HepG2 (cell line): ENCODE measurements around the gene KEL. TPM values are rescaled to one million over a fixed set of nuclear protein-coding genes. Genes with fewer than 3 reads are reported as not detected.

Experiments used
- ATAC-seq: fragments of 200-7000 bp; cut with Tn5 transposase; 3 replicates; pipeline ENCODE4 v1.9.1; 2020; ENCODE audit warnings: mild to moderate bottlenecking, moderate library complexity
- BruUV-seq: library from RNA; stranded (reverse); fragments of 400-500 nt; replicated peaks from 2 replicates; lab custom pipeline; 2021; lab: Mats Ljungman, UMichigan
- CTCF ChIA-PET: fragments of 300-600 bp; formaldehyde crosslinking; extraction: SDS; loops from one replicate; lab custom pipeline; 2021; ENCODE audit warnings: low total read pairs, inconsistent platforms, low intra/inter-chr PET ratio; lab: Yijun Ruan, JAX
- POLR2A ChIA-PET: fragments of 350-600 bp; sonication (Branson Sonifier 250); formaldehyde crosslinking; loops from one replicate; lab custom pipeline; 2020; ENCODE audit warnings: antibody characterized with exemption, inconsistent platforms; lab: Yijun Ruan, JAX
- DNase-seq: peaks from one replicate; pipeline ENCODE4 v3.0.0-alpha.2; 2015; ENCODE audit warnings: low spot score
- FAIRE-seq: peaks from 3 replicates; lab custom pipeline; 2011; peaks lifted over from hg19 to GRCh38; lab: Jason Lieb, UNC
- H2AFZ ChIP-seq: one replicate; pipeline ENCODE4 v1.6.1; 2011; ENCODE audit warnings: low read length, inconsistent platforms
- H3K27ac ChIP-seq: fragments of 300-600 bp; 3 replicates; pipeline ENCODE4 v1.8.0; 2011; ENCODE audit warnings: mixed run types, mild to moderate bottlenecking, mixed read lengths, low read length, inconsistent platforms; ENCODE audit not compliant: insufficient read depth; ENCODE audit errors: extremely low read length
- H3K27me3 ChIP-seq, 2 experiments: fragments of 200-600 bp in 1 of 2; 2 replicates in 1 of 2; 3 replicates in 1 of 2; pipeline versions ENCODE4 v1.6.0 to v1.8.0; 2011; ENCODE audit warnings: low read length in 2 of 2, mild to moderate bottlenecking in 2 of 2, moderate library complexity in 2 of 2, inconsistent platforms in 1 of 2; ENCODE audit not compliant: insufficient read depth in 2 of 2, control insufficient read depth in 1 of 2
- H3K36me3 ChIP-seq, 2 experiments: fragments of 200-600 bp in 1 of 2; replicated peaks in 1 of 2; 2 replicates in 1 of 2; 3 replicates in 1 of 2; pipeline versions ENCODE4 v1.5.1 to v1.8.0; 2011; ENCODE audit warnings: low read length in 2 of 2, inconsistent platforms in 1 of 2; ENCODE audit not compliant: insufficient read depth in 2 of 2, control insufficient read depth in 1 of 2
- H3K4me1 ChIP-seq: 2 replicates; pipeline ENCODE4 v1.5.1; 2012; ENCODE audit warnings: low read length, inconsistent platforms; ENCODE audit not compliant: insufficient read depth
- H3K4me2 ChIP-seq: 2 replicates; pipeline ENCODE4 v1.6.0; 2011; ENCODE audit warnings: low read depth, low read length, inconsistent platforms
- H3K4me3 ChIP-seq, 3 experiments: fragments of 200-600 bp in 1 of 3; sonication (generic), shearing (Covaris generic) in 1 of 3; replicated peaks in 1 of 3; 2 replicates each; pipeline ENCODE4 v1.5.1; 2011 to 2016; ENCODE audit warnings: low read length in 3 of 3, inconsistent platforms in 2 of 3, low read depth in 2 of 3, mild to moderate bottlenecking in 2 of 3, control low read depth in 1 of 3, mixed read lengths in 1 of 3; ENCODE audit not compliant: insufficient read depth in 1 of 3
- H3K79me2 ChIP-seq: one replicate; pipeline ENCODE4 v1.6.1; 2011; ENCODE audit warnings: low read length, inconsistent platforms; ENCODE audit not compliant: insufficient read depth
- H3K9ac ChIP-seq: 2 replicates; pipeline ENCODE4 v1.6.0; 2011; ENCODE audit warnings: mild to moderate bottlenecking, low read depth, low read length, inconsistent platforms; ENCODE audit not compliant: insufficient read depth
- H3K9me3 ChIP-seq: 2 replicates; pipeline ENCODE4 v1.5.1; 2012; ENCODE audit warnings: mild to moderate bottlenecking, low read length
- H4K20me1 ChIP-seq: 2 replicates; pipeline ENCODE4 v1.6.0; 2011; ENCODE audit warnings: inconsistent platforms, mild to moderate bottlenecking, low read length, moderate library complexity; ENCODE audit not compliant: insufficient read depth
- HNF4G ChIP-seq, 2 experiments: sonication (generic) in 1 of 2; formaldehyde crosslinking in 1 of 2; IDR thresholded peaks; 2 replicates each; pipeline versions ENCODE4 v1.4.0 to v1.6.1; 2011 to 2020; ENCODE audit warnings: borderline replicate concordance in 2 of 2, low read depth in 2 of 2, mild to moderate bottlenecking in 2 of 2, low read length in 1 of 2, missing genetic modification reagents in 1 of 2, moderate library complexity in 1 of 2
- MAFK ChIP-seq, 2 experiments: IDR thresholded peaks in 1 of 2; conservative IDR thresholded peaks in 1 of 2; 2 replicates each; pipeline ENCODE4 v1.6.1; 2011; ENCODE audit warnings: improper control_type of control experiment in 2 of 2, low read length in 2 of 2
- POLR2AphosphoS2 ChIP-seq: IDR thresholded peaks from 2 replicates; pipeline ENCODE4 v1.6.1; 2011; ENCODE audit warnings: low read depth, low read length, improper control_type of control experiment
- SOX13 ChIP-seq, 3 experiments: fragments of 450-650 bp in 1 of 3; sonication (generic) in 1 of 3; formaldehyde crosslinking in 1 of 3; IDR thresholded peaks in 2 of 3; conservative IDR thresholded peaks in 1 of 3; 2 replicates each; pipeline versions ENCODE4 v1.5.0 to v1.6.1; 2016 to 2020; ENCODE audit warnings: antibody characterized with exemption in 1 of 3, mild to moderate bottlenecking in 1 of 3, missing compliant biosample characterization in 1 of 3, missing genetic modification reagents in 1 of 3, moderate library complexity in 1 of 3
- SOX5 ChIP-seq: IDR thresholded peaks from 2 replicates; pipeline ENCODE4 v1.6.1; 2016; ENCODE audit warnings: borderline replicate concordance
- SRSF1 ChIP-seq: fragments of 200-400 bp; formaldehyde crosslinking; optimal IDR thresholded peaks from 2 replicates; pipeline ENCODE3; 2017; ENCODE audit warnings: mild to moderate bottlenecking, low read depth, low read length, moderate library complexity
- TEAD3 ChIP-seq: optimal IDR thresholded peaks from 2 replicates; pipeline ENCODE3; 2016; ENCODE audit warnings: borderline replicate concordance
- ZNF17 ChIP-seq: sonication (generic); formaldehyde crosslinking; IDR thresholded peaks from 2 replicates; pipeline ENCODE4 v1.5.0; 2020; ENCODE audit warnings: mild to moderate bottlenecking, missing genetic modification reagents
- ZNF850 ChIP-seq: sonication (generic); formaldehyde crosslinking; conservative IDR thresholded peaks from 2 replicates; pipeline ENCODE4 v1.9.0; 2021; ENCODE audit warnings: mild to moderate bottlenecking, missing genetic modification reagents
- WGBS: methylation state at CpG from one replicate; pipeline ENCODE4 v1.1.6; 2017; ENCODE audit warnings: low lambda C conversion rate; 5-methylcytosine and 5-hydroxymethylcytosine counted together
- in situ Hi-C: cut with HindIII; loops from 2 replicates; pipeline ENCODE4 v1.10.0; 2017; ENCODE audit warnings: low pct_unique_long_range_greater_than_20kb; ENCODE audit not compliant: extremely low pct_ligation_motif_present
- intact Hi-C: fragments of 100-400 bp; cut with micrococcal nuclease; formaldehyde crosslinking; loops from one replicate; pipeline ENCODE4 v1.10.0; 2022; ENCODE audit not compliant: unreplicated experiment
- polyA plus RNA-seq, 8 experiments: library from polyadenylated mRNA; depleted of rRNA in 3 of 8; stranded (reverse) in 7 of 8; unstranded in 1 of 8; fragments of >200 nt; fragmentation: Illumina TruSeq in 4 of 8; extraction: Trizol in 4 of 8; gene quantifications; 2 replicates each; pipeline versions ENCODE4 v1.2.1 to v1.2.3, GENCODE V29; 2011 to 2016; ENCODE audit warnings: low read depth in 4 of 8, missing spikeins in 1 of 8, mixed read lengths in 1 of 8; ENCODE audit not compliant: insufficient read depth in 1 of 8
- total RNA-seq, 5 experiments: library from RNA; depleted of rRNA; stranded (reverse); fragments of >200 nt; fragmentation: Illumina TruSeq; extraction: Trizol; gene quantifications; 2 replicates each; pipeline ENCODE4 v1.2.3, GENCODE V29; 2016; ENCODE audit warnings: low read depth in 1 of 5
- TF ChIP-seq, protein P1 (sequence below): sonication (generic); formaldehyde crosslinking; IDR thresholded peaks from 2 replicates; pipeline ENCODE4 v1.8.1; 2023; ENCODE audit warnings: mild to moderate bottlenecking, missing genetic modification reagents, borderline replicate concordance
- TF ChIP-seq, protein P2 (sequence below): sonication (generic); formaldehyde crosslinking; IDR thresholded peaks from 2 replicates; pipeline ENCODE4 v1.5.0; 2020; ENCODE audit warnings: missing genetic modification reagents
- TF ChIP-seq, protein P3 (sequence below), 2 experiments: sonication (generic) in 1 of 2; formaldehyde crosslinking in 1 of 2; IDR thresholded peaks; 2 replicates each; pipeline versions ENCODE4 v1.5.1 to v1.6.1; 2011 to 2020; ENCODE audit warnings: borderline replicate concordance in 1 of 2, low read depth in 1 of 2, low read length in 1 of 2, mild to moderate bottlenecking in 1 of 2, missing genetic modification reagents in 1 of 2, moderate library complexity in 1 of 2
- TF ChIP-seq, protein P4 (sequence below): IDR thresholded peaks from 2 replicates; pipeline ENCODE4 v1.6.1; 2016; ENCODE audit warnings: low read depth, missing genetic modification reagents, missing compliant biosample characterization

KEL gene
- total and polyA plus RNA-seq, 2 of the 13 experiments (the other 11 are each of a cell fraction or from before 2014, with no cell fraction given) = 0.03 TPM; not detected in 1

DNA sequence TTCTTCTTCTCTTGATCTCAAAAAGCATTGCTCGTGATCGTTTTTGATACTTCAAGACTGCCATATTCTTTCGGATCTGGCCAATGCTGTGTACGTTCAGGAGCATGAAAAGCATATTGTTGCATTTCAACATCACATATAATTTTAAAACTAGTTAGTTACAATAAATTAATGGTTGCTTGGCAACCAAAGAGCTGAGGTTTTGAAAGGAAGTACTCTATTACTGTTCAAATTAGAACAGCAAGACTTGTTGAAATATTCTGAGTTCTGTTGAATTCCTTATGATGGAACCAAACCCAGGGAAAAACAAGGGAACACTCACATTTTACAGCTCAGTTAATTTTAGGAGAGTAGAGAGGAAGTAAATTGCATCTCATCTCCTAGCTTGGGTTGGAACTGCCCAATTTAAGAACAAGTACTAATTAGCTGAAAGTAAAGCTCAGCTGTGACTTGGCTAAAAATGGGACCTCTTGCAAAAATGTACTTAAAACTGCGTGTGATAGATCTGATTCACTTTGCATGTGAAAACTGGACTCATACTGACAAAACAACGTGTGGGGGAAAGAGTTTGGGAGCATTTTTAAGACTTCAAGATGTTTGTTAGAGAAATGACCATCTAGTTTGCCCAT is 43.6 kb upstream of the KEL start:
- Histone ChIP-seq H4K20me1 (no peaks in the 10 kb centered on the region), H3K36me3 (no peaks in the 10 kb centered on the region), H3K27ac (no peak overlapping the region), H3K4me2 (no peak overlapping the region), H3K4me1 (no peaks in the 10 kb centered on the region), H3K9me3 (0 out of 2 replicates have a peak, but pooled peaks cover 8% of the 10 kb centered on the region), H3K9ac (no peak overlapping the region), H3K4me3 (no peak overlapping the region), H3K79me2 (no peaks in the 10 kb centered on the region), H3K27me3 (no peaks in the 10 kb centered on the region), H2AFZ (no peak overlapping the region)
- ChIA-PET CTCF (interaction anchor here (7.9 kb wide), 1 partner anchor 209 kb away, joined by 178 read pairs; no protein-coding TSS in a partner anchor), POLR2A (no interaction called here)
- WGBS = 14% methylated on average over 6 of the region's 6 CpGs
- ATAC-seq (no peak), FAIRE-seq (no peak), DNase-seq (no peak)
- in situ Hi-C loops (loop anchor here (5.0 kb wide), 1 partner anchor 207 kb away; no protein-coding TSS in a partner anchor), intact Hi-C loops (loop anchor here (10.0 kb wide), 2 partner anchors 121 to 299 kb away; partner anchors contain the start of gene TRPV6)
- BruUV-seq = no TSS peak
- TF ChIP-seq SRSF1 (no peak), SOX13 (IDR thresholded peaks at IDR 0.05) (no peak), SOX13 (CRISPR knock-in tag; conservative IDR thresholded peaks at IDR 0.05 in 1 of 2, IDR thresholded peaks at IDR 0.05 in 1 of 2) (no peak), POLR2AphosphoS2 (no peak), SOX5 (CRISPR knock-in tag) (no peak), MAFK (conservative IDR thresholded peaks at IDR 0.05 in 1 of 2, IDR thresholded peaks at IDR 0.05 in 1 of 2; ENCODE audit: low read length in 2 of 2) (no peak), ZNF850 (CRISPR knock-in tag) (no peak), HNF4G (IDR thresholded peaks at IDR 0.05; ENCODE audit: borderline replicate concordance, low read depth, low read length) (no peak), HNF4G (CRISPR knock-in tag; IDR thresholded peaks at IDR 0.05; ENCODE audit: borderline replicate concordance, low read depth) (no peak), ZNF17 (no peak), TEAD3 (no peak)
- TF ChIP-seq, protein P1, sequence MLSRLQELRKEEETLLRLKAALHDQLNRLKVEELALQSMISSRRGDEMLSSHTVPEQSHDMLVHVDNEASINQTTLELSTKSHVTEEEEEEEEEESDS (CRISPR knock-in tag) = no peak
- TF ChIP-seq, protein P2, sequence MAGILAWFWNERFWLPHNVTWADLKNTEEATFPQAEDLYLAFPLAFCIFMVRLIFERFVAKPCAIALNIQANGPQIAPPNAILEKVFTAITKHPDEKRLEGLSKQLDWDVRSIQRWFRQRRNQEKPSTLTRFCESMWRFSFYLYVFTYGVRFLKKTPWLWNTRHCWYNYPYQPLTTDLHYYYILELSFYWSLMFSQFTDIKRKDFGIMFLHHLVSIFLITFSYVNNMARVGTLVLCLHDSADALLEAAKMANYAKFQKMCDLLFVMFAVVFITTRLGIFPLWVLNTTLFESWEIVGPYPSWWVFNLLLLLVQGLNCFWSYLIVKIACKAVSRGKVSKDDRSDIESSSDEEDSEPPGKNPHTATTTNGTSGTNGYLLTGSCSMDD (CRISPR knock-in tag) = no peak
- TF ChIP-seq, protein P3, sequence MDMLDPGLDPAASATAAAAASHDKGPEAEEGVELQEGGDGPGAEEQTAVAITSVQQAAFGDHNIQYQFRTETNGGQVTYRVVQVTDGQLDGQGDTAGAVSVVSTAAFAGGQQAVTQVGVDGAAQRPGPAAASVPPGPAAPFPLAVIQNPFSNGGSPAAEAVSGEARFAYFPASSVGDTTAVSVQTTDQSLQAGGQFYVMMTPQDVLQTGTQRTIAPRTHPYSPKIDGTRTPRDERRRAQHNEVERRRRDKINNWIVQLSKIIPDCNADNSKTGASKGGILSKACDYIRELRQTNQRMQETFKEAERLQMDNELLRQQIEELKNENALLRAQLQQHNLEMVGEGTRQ (IDR thresholded peaks at IDR 0.05; ENCODE audit: low read depth, low read length) = no peak
- TF ChIP-seq, protein P3 (CRISPR knock-in tag; IDR thresholded peaks at IDR 0.05; ENCODE audit: borderline replicate concordance) = no peak
- TF ChIP-seq, protein P4, sequence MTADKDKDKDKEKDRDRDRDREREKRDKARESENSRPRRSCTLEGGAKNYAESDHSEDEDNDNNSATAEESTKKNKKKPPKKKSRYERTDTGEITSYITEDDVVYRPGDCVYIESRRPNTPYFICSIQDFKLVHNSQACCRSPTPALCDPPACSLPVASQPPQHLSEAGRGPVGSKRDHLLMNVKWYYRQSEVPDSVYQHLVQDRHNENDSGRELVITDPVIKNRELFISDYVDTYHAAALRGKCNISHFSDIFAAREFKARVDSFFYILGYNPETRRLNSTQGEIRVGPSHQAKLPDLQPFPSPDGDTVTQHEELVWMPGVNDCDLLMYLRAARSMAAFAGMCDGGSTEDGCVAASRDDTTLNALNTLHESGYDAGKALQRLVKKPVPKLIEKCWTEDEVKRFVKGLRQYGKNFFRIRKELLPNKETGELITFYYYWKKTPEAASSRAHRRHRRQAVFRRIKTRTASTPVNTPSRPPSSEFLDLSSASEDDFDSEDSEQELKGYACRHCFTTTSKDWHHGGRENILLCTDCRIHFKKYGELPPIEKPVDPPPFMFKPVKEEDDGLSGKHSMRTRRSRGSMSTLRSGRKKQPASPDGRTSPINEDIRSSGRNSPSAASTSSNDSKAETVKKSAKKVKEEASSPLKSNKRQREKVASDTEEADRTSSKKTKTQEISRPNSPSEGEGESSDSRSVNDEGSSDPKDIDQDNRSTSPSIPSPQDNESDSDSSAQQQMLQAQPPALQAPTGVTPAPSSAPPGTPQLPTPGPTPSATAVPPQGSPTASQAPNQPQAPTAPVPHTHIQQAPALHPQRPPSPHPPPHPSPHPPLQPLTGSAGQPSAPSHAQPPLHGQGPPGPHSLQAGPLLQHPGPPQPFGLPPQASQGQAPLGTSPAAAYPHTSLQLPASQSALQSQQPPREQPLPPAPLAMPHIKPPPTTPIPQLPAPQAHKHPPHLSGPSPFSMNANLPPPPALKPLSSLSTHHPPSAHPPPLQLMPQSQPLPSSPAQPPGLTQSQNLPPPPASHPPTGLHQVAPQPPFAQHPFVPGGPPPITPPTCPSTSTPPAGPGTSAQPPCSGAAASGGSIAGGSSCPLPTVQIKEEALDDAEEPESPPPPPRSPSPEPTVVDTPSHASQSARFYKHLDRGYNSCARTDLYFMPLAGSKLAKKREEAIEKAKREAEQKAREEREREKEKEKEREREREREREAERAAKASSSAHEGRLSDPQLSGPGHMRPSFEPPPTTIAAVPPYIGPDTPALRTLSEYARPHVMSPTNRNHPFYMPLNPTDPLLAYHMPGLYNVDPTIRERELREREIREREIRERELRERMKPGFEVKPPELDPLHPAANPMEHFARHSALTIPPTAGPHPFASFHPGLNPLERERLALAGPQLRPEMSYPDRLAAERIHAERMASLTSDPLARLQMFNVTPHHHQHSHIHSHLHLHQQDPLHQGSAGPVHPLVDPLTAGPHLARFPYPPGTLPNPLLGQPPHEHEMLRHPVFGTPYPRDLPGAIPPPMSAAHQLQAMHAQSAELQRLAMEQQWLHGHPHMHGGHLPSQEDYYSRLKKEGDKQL (CRISPR knock-in tag) = no peak
